ENCODE data around the gene ATP13A5. TPM values are rescaled to one million over a fixed set of nuclear protein-coding genes. Genes with fewer than 3 reads are reported as not detected.

Gene ATP13A5
- total RNA-seq, 2 donors from 2014 or later: not detected

DNA sequence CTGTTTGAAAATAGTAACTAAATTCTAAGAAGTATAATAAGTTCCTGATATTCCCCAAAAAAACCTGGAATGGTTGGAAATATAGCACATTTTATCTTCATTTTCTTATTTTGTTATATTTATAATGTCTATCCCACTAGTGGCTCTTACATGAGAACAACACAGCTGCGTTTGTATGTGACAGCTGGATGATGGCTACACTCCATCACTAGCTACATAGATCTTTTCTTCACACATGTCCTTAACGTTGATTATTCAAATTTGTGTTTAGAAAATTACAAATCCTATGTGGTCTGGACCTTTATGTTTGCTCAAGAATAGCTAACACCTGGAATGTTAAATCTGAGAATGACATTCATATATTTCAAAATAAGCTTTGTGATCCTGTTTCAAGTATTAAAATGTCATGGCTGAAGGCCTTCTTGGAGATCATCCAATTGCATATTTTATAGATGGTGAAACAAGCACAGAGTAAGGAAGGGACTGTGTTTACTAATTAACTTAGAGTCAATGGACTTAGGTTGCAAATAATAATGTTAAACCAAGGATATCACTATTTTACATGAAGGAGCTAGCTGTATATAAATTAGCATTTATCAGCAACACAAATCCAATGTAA is 60.8 kb downstream of the ATP13A5 start:
- intact Hi-C loops (cut with DNase I): no loop called here
- Histone ChIP-seq H3K4me3 (no peak overlapping the region), H3K36me3 (replicated peaks in 1 of 2; ENCODE audit: insufficient read depth in 1 of 2, low read depth in 2 of 2) (no peaks in the 10 kb centered on the region), H3K27ac (no peak overlapping the region), H3K9me3 (no peaks in the 10 kb centered on the region), H3K27me3 (no peaks in the 10 kb centered on the region), H3K4me1 (no peaks in the 10 kb centered on the region)
- 50 to 54% methylated on average over 2 of the region's 2 CpGs for WGBS, 2 donors
- ATAC-seq (no peak), DNase-seq (no peak)
- TF ChIP-seq, protein P1, sequence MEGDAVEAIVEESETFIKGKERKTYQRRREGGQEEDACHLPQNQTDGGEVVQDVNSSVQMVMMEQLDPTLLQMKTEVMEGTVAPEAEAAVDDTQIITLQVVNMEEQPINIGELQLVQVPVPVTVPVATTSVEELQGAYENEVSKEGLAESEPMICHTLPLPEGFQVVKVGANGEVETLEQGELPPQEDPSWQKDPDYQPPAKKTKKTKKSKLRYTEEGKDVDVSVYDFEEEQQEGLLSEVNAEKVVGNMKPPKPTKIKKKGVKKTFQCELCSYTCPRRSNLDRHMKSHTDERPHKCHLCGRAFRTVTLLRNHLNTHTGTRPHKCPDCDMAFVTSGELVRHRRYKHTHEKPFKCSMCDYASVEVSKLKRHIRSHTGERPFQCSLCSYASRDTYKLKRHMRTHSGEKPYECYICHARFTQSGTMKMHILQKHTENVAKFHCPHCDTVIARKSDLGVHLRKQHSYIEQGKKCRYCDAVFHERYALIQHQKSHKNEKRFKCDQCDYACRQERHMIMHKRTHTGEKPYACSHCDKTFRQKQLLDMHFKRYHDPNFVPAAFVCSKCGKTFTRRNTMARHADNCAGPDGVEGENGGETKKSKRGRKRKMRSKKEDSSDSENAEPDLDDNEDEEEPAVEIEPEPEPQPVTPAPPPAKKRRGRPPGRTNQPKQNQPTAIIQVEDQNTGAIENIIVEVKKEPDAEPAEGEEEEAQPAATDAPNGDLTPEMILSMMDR (IDR thresholded peaks at IDR 0.05): no peak
- TF ChIP-seq POLR2A (IDR thresholded peaks at IDR 0.05): no peak

DNA sequence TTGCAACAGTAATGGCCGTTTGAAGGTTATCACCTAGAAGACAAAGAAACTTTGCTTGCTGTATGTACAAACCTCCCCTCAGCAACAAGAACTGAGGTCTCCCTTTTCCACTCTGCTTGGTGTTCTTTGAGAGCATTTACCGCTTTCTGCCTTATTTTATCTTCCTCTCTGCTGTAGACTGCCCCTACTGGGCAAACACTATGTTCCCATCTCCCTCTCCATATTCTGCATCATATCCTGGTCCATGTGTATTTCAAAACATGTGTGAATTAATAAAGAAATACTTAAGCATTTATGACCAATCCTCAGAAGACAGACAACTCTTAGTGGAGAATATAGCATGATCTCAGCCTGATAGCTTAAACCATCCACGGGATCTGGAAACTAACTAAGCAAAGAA is 64.4 kb downstream of the ATP13A5 start:
- Histone ChIP-seq H3K36me3 (replicated peaks in 1 of 2; ENCODE audit: insufficient read depth in 1 of 2, low read depth in 2 of 2) (no peaks in the 10 kb centered on the region), H3K9me3 (no peaks in the 10 kb centered on the region), H3K4me3 (no peak overlapping the region), H3K4me1 (no peaks in the 10 kb centered on the region), H3K27me3 (no peaks in the 10 kb centered on the region), H3K27ac (no peak overlapping the region)
- 69 to 79% methylated on average over 3 of the region's 3 CpGs for WGBS, 2 donors
- intact Hi-C loops (cut with DNase I): no loop called here
- DNase-seq (no peak), ATAC-seq (no peak)
- no peak for TF ChIP-seq POLR2A (IDR thresholded peaks at IDR 0.05)
- TF ChIP-seq, protein P1 (IDR thresholded peaks at IDR 0.05): no peak

DNA sequence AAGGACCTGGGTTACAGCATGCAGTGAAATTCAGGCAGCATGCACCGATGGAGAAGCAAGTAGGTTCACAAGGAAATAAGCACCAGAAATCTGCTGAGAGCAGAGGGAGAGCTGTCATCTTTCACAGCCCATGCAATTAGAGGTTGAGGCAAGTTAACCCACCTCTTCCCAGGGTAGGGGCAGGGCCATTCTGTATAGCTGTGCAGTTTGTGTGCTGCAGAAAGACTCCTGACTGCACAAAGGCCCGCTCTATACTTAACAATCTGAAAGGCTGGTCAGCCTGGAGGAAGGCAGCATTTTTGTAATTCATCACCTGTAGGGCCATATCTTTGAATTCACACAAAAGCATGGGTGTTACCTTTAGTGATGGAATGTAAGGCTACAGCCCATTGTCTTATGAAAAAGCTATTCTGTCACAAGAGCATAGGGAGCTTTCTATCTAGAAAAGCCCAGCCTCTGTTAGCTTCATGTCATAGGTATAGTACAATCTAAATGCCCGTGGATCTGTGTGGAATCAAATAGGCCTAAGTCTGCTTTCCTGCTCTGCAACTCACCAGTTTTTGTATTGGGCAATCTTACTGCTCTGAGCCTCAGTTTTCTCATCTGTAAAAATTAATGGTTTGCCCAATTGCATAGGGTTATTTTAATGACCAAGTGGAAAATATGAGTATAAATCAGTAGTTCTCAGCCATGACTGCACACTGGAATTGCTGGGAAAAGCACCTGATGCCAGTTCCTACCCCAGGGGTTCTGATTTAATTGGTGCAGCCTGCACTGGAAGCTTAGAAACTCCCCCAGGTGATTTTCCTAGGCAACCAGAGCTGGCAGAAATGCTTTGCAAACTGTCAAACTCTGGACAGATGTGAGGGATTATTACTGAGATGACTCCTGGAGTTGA is 65.2 kb downstream of the ATP13A5 start:
- H3K9me3 ChIP-seq: no peaks in the 10 kb centered on the region
- H3K4me1 ChIP-seq: no peaks in the 10 kb centered on the region
- no peaks in the 10 kb centered on the region for H3K27me3 ChIP-seq
- DNase-seq (no peak), ATAC-seq (no peak)
- TF ChIP-seq, protein P1 (IDR thresholded peaks at IDR 0.05): no peak
- no peak for TF ChIP-seq POLR2A (IDR thresholded peaks at IDR 0.05)
- no peaks in the 10 kb centered on the region for H3K36me3 ChIP-seq (replicated peaks in 1 of 2; ENCODE audit: insufficient read depth in 1 of 2, low read depth in 2 of 2)
- H3K4me3 ChIP-seq: no peak overlapping the region
- WGBS, 2 donors: 70 to 89% methylated on average over 3 of the region's 3 CpGs
- H3K27ac ChIP-seq: no peak overlapping the region
- intact Hi-C loops (cut with DNase I): no loop called here

DNA sequence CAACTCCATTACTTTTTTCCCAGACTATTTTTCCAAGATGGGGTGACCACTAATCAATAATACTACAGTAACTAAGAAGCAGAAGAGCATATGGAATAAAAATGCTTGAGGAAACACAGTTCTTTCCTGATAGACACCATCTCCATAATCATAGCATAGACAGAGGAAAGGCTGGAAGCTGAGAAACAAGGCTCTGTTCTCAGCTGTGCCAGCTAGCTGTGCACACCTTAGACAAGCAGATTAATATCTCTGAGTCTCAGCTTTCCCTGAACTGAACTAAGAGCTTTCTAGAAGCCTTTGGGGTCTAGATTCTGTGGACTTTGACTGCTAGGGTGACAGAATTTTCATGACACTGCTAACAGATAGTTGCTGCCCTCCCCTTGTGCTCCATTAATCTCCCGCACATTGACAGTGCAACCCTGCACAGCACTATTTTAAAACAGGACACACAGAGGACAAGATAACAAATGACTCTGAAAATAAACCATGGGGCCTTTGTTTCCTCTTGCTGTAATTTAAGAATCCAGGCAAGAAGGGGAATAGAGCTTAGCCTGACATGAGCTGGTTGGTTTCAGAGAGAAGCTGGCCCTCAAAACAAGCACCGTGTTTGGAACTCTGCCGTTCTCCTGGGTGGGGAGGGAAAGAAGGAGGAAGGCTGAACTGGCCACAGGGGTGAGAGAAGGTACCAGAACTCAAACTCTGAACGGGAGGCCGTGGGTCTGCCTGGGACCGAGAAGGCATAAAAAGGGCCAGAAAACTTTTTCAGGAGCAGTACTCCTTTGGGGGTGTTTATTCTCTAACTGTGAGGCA is 67.4 kb downstream of the ATP13A5 start:
- H3K4me3 ChIP-seq: no peak overlapping the region
- DNase-seq (no peak), ATAC-seq (no peak)
- H3K27ac ChIP-seq: no peak overlapping the region
- H3K27me3 ChIP-seq: no peaks in the 10 kb centered on the region
- TF ChIP-seq, protein P1 (IDR thresholded peaks at IDR 0.05): no peak
- TF ChIP-seq POLR2A (IDR thresholded peaks at IDR 0.05): no peak
- intact Hi-C loops (cut with DNase I): no loop called here
- H3K36me3 ChIP-seq (replicated peaks in 1 of 2; ENCODE audit: insufficient read depth in 1 of 2, low read depth in 2 of 2): no peaks in the 10 kb centered on the region
- 30 to 49% methylated on average over 6 of the region's 6 CpGs for WGBS, 2 donors
- H3K4me1 ChIP-seq: no peaks in the 10 kb centered on the region
- no peaks in the 10 kb centered on the region for H3K9me3 ChIP-seq

All from body of pancreas (tissue), 4 donors.